CD4-positive, alpha-beta T cell treated with Interleukin-6 for 4 hours (primary cell): ENCODE data around the gene CYLD.

ENCODE experiments used
- DNase-seq: peaks from one replicate; pipeline ENCODE4 v3.0.0-alpha.2; 2020; ENCODE audit warnings: mixed read lengths

Gene CYLD

DNA sequence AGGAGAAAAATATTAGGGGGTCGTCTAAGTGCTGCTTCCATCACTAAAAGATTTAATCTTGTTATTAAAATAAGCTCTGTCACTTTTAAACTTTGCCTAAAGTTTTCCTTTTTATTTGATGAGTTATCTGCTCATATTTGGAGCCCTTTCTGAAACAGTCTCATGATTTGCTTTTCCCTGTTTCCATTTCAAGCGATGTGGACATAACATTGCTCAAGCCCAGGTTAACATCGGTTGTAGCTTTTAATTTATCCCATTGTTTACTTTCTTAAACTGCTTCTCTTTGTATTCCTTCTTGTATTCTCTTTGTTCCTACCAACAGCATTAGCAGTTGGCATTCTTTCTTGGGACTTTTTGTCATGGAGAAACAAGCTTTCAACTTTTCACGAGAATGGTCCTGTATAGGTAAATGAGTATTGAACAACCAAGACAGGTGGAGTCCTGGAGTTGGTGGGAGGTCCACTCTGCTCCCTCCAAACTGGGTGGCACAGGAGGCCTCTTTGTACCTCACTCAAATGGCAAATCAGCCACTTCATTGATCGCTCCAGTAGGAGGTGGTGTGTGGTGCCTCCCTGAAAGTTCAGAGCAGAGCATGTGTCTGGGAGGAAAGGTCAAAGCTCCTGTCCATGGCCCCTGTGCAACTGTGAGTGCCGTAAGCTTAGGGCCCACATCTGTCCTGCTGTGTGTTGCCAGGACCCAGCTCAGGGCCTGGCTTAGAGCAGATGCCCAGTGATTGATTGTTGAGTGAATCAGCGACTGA, 107.0 kb downstream of the CYLD start:
- no peak for DNase-seq
